GM20000 (cell line): Measurements from ENCODE around the gene HGS.
"Not testable (repeated sequence)": the region's sequence is repeated elsewhere in the genome, so short reads cannot be mapped to it uniquely, and the experiment has no call there.

Source experiments
- DNase-seq: peaks from one replicate; pipeline ENCODE4 v3.0.0; 2012; ENCODE audit warnings: low spot score
- CTCF ChIP-seq: IDR thresholded peaks from 2 replicates; pipeline ENCODE4 v1.5.1; 2012; ENCODE audit warnings: mild to moderate bottlenecking, control low read depth; ENCODE audit errors: extremely low read depth, missing control alignments

Gene HGS

DNA sequence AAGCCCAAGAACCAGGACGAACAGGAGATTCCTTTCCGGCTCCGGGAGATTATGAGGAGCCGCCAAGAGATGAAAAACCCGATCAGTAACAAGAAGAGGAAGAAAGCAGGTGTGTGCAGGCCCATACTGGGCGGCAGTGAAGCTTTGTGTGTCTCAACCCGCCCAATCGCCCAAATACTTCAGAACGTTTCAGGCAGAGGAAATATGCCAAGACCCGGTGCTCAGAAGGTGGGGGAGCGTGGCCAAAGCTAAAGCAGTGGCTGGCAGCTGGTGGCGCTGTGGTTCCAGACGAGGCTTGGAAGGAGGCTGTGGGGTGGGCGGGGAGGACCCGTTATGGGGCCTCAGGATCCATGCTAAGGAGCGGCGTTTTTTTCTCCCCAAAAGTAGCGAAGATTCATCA lies 16.1 kb upstream of the HGS start:
- TF ChIP-seq CTCF: no peak
- DNase-seq: no peak

GRCh38 chr17:81672504-81672903 lies 11.3 kb upstream of the HGS start:
- no peak for TF ChIP-seq CTCF
- no peak for DNase-seq

DNA sequence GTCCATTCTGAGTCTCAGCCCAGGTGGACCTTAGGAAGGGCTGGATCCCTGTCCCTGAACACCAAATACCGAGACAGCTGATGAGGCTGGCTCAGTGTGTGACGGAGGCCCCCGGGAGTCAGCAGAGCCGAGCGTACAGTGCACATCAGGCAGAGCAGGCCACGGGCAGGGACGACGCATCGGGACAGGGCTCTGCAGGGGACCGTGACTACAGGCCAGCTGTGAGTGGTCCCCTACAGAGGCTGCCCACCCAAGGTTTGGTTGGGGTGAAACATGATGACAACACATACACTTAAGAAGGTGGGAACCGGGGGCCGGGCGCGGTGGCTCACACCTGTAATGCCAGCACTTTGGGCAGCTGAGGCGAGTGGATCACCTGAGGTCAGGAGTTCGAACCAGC lies 10.9 kb upstream of the HGS start:
- DNase-seq: no peak
- TF ChIP-seq CTCF: no peak

- no peak for DNase-seq
- no peak for TF ChIP-seq CTCF
These were observed 10.1 kb upstream of the HGS start for GRCh38 chr17:81673561-81674258.

DNA sequence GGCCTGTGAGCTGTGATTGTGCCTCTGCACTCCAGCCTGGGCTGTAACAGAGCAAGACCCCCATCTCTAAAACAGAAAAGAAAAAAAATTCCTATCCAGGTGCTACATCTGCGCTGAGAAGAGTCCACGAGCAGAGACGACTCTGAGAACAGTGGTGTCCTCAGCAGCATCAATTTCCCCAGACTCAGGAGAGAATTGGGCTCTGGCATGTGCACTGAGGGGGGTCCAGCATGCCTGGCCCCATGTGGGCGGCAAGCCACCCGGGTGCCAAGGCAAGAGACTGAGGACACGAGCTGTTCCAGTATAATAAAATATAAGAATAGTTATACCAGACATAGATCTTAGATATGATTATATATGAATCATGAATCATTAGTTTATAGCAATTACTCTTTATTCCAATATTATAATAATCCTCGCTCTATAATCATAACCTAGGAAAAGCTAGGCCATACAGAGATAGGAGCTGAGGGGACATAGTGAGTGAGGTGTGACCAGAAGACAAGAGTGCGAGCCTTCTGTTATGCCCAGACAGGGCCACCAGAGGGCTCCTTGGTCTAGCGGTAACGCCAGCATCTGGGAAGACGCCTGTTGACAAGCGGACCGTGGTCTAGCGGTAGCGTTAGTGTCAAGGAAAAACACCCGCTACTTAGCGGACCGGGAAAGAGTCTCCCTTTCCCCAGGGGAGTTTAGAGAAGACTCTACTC lies 8.1 kb upstream of the HGS start:
- DNase-seq: not testable (repeated sequence)
- TF ChIP-seq CTCF: peak; percentile 27

DNA sequence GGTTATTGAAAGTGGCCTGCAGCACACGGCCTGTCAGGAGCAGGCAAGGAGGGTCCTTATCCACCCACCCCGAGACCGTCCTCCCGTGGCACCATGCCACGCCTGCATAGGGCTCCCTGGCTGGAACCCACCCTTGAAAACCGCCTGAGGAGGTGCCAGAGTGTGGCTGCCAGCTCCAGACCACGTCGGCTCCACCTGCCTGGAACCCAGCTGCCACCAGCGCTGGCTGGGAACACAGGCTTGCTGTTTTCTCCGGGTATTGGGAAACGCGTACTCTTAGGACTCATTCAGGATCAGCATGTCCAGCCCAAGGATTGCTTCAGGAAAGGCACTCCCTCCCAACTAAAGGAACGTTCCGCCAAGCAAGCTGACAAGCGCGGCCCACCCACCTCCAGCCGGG lies 6.9 kb upstream of the HGS start:
- no peak for TF ChIP-seq CTCF
- no peak for DNase-seq

GRCh38 chr17:81680150-81680549 lies 3.7 kb upstream of the HGS start:
- DNase-seq: no peak
- TF ChIP-seq CTCF: no peak
